ENCODE results near the gene CCNA1.

The CCNA1 gene

GRCh38 chr13:36431204-36432105 lies 840 bp upstream of the CCNA1 start:
- TF ChIP-seq, protein P1, sequence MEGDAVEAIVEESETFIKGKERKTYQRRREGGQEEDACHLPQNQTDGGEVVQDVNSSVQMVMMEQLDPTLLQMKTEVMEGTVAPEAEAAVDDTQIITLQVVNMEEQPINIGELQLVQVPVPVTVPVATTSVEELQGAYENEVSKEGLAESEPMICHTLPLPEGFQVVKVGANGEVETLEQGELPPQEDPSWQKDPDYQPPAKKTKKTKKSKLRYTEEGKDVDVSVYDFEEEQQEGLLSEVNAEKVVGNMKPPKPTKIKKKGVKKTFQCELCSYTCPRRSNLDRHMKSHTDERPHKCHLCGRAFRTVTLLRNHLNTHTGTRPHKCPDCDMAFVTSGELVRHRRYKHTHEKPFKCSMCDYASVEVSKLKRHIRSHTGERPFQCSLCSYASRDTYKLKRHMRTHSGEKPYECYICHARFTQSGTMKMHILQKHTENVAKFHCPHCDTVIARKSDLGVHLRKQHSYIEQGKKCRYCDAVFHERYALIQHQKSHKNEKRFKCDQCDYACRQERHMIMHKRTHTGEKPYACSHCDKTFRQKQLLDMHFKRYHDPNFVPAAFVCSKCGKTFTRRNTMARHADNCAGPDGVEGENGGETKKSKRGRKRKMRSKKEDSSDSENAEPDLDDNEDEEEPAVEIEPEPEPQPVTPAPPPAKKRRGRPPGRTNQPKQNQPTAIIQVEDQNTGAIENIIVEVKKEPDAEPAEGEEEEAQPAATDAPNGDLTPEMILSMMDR (conservative IDR thresholded peaks at IDR 0.05): no peak
- no peak for TF ChIP-seq ZFX (IDR thresholded peaks at IDR 0.05)
- no peak overlapping the region for H3K27ac ChIP-seq

DNA sequence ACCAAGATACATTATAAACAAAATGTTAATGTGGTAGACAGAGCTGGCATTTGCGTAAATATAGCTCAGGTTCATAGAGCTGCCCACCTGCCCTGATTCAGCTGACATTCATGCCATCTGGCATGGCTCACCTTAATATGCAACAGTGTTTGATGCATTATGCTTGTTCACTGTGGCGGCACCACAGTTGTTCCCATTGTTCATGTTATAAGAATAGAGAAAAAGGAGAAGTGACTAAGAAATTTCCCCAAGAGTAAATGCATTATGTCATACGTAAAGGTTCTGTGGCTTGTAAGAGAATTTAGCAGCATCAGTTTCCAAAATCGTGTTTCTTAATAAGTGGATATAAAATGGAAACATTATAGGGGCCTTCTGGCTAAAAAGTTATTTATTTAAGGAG lies 4.5 kb downstream of the CCNA1 start:
- TF ChIP-seq ZFX (IDR thresholded peaks at IDR 0.05): no peak
- TF ChIP-seq, protein P1 (conservative IDR thresholded peaks at IDR 0.05): no peak
- H3K27ac ChIP-seq: no peak overlapping the region

- TF ChIP-seq ZFX (IDR thresholded peaks at IDR 0.05): no peak
- TF ChIP-seq, protein P1 (conservative IDR thresholded peaks at IDR 0.05): no peak
- no peak overlapping the region for H3K27ac ChIP-seq
Observed at GRCh38 chr13:36438594-36439483, 6.5 kb downstream of the CCNA1 start.

- TF ChIP-seq, protein P1 (conservative IDR thresholded peaks at IDR 0.05): no peak
- TF ChIP-seq ZFX (IDR thresholded peaks at IDR 0.05): no peak
- H3K27ac ChIP-seq: no peak overlapping the region
Observed at GRCh38 chr13:36445278-36445677, 13.0 kb downstream of the CCNA1 start.

- no peak overlapping the region for H3K27ac ChIP-seq
- TF ChIP-seq ZFX (IDR thresholded peaks at IDR 0.05): no peak
- TF ChIP-seq, protein P1 (conservative IDR thresholded peaks at IDR 0.05): no peak
Observed at GRCh38 chr13:36445891-36446351, 13.6 kb downstream of the CCNA1 start.

- no peak for TF ChIP-seq ZFX (IDR thresholded peaks at IDR 0.05)
- TF ChIP-seq, protein P1 (conservative IDR thresholded peaks at IDR 0.05): no peak
- H3K27ac ChIP-seq: no peak overlapping the region
Observed at GRCh38 chr13:36447501-36447900, 15.2 kb downstream of the CCNA1 start.
